Hematopoietic multipotent progenitor cell treated with erythropoietin and hydrocortisone succinate and interleukin-3 and kit ligand, for 17 days (in vitro differentiated cells): ENCODE results near the gene ITIH4.

Source experiments
- DNase-seq: peaks from one replicate; pipeline ENCODE4 v3.0.0-alpha.2; 2015; ENCODE audit warnings: low spot score

ITIH4 gene

DNA sequence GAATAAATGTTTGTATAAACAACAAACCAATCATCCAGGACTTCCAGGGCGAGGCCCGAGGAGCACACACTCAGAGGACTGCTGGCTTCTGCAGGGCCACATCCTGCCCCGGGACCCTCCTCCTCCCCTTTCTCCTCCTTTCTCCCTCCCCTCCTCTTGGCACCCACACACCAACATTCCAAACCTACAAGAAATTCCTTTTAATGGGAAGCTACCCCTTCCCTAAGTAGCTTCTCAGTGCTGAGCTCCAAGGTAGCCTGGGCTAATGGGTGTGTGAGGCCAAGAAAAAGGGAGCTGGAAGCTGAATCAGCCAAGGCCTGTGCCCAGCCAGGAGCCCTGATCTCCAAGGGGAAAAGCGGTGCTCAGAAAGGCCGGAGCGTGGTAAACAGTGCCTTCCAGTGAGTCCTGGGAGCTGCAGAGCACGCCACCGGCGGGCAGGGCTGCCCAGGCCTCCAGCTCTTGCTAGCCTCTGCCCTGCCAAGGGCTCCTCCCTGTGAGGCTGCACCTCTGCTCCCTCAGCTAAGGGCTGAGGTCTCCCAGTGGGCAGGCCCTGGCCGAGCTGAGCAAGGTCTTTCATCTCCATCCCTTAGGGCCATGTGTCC lies 32.0 kb downstream of the ITIH4 start:
- no peak for DNase-seq

DNA sequence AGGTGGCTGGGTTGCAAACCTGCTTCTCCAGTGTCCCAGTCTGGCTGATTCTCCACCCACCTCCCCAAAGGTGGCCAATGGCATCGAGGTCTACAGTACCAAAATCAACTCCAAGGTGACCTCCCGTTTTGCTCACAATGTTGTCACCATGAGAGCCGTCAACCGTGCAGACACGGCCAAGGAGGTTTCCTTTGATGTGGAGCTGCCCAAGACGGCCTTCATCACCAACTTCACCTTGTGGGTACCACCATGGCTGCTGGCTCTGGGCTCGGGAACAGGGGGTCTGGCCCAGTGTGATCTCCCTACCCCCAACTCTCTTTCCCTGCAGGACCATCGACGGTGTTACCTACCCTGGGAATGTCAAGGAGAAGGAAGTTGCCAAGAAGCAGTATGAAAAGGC lies 34.1 kb downstream of the ITIH4 start:
- no peak for DNase-seq

DNA sequence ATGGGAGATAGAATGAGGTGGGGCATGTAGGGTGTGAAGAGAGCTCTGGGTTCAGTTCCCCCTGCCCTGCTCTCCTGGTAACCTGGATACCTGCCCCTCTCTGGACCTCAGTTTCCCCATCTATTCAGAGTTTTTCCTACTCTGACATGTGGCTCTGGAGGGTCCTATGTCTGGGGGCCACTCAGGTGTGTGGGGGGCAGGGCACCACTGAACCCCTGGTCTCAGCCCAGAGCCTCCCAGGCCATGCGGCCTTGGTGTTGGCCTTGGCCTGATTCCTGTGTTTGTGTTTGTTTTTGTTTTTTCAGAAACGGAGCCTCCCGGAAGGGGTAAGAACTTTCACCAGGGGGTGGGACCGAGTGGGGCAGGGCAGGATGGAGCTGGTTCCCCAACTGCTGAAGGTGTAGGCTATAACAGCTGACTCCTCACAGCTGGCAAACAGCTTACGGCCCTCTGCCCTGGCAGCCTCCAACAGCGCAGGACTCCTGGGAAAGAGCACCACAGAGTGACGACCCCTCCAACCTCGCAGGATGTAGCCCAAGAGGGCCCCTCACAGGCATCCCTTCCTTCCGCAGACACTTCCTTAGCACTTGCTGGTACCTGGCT lies 35.1 kb downstream of the ITIH4 start:
- no peak for DNase-seq

DNA sequence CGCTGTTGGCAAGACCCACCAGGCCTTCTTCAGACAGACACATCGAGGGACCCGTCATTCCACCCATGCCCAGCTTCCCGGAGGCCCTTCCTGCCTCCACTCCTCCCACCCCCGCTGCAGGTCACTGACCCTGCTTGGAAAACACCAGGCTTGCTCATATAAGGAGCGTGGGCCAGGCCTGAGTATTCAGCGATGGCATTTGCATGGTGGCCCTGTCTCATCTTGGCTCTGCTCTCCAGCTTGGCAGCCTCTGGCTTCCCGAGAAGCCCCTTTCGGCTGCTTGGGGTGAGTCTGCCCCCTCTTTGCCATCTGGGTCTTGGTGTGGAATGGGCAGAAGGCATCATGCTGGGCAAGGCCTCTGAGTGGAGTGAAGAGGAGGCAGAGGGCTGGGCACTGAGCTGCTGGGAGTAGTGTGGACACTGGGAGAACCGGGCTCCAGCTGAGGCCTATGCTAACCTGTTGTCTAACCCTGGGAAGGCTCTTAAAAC lies 35.8 kb downstream of the ITIH4 start, which contains the start of gene ITIH3:
TSS of gene ITIH3 (plus strand) at position 185 of the 488 bp plus-strand sequence. CDS start at position 193, 8 bp downstream.
- DNase-seq = no peak

DNA sequence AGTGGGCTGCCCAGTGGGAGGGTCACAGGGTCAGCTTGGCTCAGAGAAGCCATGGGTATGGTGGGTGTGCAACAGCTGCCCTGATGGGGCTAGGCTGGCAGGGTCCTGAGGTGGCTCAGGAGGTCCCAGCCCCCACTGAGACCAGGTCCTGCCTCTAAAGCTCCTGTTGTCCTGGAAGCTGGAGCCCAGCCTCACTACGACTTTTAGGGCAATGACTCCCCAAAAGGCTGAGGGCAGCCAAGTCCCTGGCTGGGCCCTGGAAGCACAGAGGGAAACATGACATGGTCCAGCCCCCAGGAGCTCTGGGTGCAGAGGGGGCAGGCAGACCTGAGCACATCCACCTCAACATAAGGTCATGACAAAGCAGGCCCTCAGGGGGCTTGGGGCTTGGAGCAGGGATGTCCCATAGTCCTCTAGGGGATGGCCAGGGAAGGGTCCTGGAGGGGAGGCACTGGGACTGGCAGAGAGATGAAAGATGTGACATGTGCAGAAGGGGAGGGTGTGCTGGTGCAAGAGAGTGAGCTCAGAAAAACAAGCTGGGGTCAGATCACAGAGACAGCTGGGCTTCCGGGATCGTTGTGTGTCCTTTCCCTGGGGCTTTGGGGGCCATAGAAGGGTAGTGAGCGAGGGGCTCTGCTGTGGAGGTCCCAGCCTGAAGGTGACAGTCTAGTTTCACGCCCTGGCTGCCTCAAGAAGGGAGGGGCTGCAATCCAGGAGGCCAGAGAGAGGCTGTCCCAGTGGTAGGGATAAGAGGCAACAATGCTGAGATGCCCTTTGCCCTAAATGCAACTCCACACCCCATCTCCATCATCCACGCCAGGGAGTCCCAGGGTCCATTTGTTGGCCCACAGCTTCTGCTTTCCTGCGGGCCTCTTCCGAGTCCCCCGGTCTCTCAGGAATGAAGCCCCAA lies 36.5 kb downstream of the ITIH4 start:
- no peak for DNase-seq

DNA sequence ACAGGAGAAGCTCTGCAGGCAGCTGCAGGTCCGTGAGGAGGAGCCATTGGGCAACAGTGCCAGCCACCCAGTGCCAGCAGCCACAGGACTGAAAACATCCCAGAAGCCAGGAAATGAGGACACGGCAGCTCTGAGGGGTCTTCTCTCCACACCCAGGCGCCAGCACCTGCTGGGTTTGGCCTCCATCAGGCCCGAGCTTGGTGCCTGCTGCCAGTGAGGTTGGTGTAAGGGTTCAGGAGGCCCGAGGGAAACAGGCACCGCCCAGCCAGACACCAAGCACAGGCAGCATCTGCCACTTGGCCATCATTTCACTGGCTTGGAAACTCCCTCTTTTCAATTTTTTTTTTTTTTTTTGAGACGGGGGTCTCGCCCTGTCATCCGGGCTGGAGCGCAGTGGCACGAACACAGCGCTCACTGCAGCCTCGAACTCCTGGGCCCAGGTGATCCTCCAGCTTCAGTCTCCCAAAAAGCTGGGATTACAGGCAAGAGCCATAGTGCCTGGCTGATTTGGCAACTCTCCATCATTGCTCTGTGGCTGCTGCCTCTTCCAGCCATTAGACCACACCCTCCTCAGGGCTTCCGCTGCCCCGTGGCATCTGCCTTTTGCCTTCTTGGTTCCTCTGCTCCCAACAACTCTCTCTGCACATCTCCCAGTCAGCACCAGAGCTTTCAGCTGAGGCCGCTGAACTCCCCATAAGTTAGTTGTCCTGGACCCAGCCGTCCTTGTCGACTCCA lies 37.3 kb downstream of the ITIH4 start:
- DNase-seq = no peak

DNA sequence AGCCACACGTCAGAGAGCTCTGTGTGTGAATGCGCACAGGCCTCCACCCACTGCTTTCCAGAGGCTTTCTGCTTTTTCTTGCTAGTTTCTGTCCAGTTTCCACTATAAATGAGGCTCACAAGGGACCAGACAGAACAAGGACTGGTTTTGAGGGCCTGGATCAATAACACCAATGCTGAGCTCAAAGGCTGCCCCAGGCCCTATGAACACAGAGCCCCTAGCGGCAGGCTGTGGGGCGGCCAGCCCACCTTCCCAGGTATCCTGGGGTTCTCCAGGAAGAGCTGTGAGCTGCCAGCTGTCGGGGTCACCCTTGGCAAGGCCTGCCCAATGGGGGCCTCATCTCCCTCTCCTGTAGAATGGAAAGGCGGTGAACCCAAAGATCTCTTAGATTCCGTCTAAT lies 38.1 kb downstream of the ITIH4 start:
- DNase-seq = no peak

DNA sequence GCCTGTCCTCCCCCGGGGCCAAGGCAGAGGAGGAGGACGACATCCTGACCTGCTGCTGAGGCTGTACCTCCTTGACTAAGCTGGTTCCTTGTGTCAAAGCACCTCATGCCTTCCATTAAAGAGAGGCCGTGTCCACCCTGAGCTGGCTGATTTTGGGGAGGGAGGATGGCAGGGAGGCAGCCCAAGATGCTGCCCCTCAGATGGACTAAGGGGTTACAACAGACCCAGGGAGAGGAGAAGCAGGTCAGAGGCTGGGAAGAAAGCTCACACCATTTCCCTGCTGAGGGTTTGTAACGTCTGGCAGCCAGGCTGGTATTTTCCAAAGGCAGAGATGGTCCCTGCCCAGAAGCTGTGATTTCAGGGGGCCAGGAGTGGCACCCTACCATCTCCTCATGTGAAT lies 38.5 kb downstream of the ITIH4 start:
- DNase-seq = no peak

DNA sequence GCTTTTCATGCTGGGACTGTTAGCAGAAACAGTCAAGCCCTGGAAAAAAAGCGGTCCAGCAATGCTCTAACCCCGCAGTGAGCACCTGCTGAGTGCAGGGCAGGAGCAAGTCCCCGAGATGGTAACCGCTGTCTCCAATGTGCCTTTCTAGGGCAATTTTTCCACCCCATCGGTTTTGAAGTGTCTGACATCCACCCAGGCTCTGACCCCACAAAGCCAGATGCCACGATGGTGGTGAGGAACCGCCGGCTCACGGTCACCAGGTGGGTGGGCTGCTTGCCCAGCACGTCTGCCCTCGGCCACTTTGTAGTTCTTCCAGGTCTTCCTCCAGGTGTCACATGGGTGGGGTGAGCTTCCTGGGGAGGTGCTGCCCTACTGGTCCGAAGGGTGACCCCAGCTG lies 39.1 kb downstream of the ITIH4 start:
- DNase-seq = no peak

DNA sequence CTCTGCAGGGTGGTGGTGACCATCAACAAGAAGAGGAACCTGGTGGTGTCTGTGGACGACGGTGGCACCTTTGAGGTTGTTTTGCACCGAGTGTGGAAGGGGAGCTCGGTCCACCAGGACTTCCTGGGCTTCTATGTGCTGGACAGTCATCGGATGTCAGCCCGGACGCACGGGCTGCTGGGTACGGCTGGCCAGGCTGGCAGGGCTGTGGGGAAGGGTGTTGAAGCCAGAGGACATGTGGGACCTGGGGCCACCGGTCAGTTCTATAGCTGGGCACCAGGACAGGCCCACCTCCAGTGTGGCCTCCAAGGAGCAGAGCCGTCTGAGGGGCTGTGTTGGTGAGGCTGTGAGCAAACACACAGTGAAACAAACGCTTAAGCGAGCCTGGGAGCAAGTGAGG lies 39.7 kb downstream of the ITIH4 start:
- DNase-seq = no peak

DNA sequence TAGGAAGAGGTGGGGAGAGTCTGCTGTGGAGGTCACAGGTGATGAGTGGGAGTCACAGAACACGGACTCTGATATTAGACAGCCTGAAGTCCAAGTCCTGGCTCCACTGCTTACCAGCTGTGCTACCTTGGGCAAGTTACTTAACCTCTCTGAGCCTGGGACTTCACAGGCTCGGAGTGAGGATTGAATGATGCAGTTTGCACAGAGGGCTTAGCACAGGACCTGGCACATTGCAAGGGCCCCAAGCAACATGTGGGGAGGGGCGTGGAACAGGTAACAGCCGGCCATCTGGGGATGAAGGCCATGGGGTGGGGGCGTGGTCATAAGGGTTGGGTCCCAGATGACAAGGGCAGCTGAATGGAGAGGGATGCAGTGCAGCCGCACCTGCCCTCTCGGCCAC lies 40.1 kb downstream of the ITIH4 start:
- DNase-seq = no peak

DNA sequence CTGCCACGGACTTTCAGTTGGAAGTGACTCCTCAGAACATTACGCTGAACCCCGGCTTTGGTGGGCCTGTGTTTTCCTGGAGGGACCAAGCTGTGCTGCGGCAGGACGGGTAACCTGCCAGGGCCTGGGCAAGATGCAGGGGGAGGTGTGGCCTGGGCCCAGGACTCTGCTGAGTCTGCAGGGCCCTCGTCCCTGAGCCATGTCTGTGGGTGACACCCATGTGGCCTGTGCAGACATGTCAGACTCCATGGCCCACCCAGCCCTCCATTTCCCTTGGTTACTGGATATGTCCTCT lies 40.8 kb downstream of the ITIH4 start:
- no peak for DNase-seq

DNA sequence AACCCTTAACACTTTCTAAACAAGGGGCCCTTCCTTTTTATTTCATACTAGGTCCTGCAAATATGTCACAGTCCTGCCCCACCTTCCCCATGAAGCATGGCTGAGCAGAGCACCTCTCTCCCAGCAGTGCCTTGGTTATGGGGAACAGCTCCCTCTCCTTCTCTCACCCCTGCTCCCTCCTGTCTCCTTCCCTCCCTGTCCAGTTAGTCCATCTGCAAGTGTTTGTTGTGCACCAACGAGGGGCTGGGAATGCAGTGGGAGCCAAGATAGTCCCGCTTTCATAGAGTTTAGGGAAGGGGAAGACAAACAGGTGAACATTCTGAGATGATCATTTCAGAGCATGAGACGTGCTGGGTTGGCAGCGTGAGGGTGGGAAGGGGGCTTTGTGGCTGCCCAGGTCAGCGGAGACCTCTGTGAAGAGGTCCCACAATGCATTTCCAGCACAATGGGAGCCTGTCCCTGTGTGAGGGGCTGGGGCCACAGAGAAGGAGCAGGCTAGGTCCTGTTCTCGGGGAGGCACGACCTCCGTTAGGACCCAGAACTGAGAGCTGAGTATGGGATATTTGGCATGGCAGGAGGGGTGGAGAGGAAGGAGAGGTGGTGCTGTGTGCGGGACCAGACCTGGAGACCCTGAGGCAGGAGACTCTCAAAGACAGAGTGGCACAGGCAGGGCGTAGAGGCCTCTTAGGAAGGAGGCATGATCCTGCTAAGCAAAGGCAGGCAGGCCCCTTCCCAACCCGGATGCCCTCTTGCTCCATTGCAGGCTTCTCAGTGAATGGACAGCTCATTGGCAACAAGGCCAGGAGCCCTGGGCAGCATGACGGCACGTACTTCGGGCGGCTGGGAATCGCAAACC lies 41.4 kb downstream of the ITIH4 start:
- DNase-seq = no peak

DNA sequence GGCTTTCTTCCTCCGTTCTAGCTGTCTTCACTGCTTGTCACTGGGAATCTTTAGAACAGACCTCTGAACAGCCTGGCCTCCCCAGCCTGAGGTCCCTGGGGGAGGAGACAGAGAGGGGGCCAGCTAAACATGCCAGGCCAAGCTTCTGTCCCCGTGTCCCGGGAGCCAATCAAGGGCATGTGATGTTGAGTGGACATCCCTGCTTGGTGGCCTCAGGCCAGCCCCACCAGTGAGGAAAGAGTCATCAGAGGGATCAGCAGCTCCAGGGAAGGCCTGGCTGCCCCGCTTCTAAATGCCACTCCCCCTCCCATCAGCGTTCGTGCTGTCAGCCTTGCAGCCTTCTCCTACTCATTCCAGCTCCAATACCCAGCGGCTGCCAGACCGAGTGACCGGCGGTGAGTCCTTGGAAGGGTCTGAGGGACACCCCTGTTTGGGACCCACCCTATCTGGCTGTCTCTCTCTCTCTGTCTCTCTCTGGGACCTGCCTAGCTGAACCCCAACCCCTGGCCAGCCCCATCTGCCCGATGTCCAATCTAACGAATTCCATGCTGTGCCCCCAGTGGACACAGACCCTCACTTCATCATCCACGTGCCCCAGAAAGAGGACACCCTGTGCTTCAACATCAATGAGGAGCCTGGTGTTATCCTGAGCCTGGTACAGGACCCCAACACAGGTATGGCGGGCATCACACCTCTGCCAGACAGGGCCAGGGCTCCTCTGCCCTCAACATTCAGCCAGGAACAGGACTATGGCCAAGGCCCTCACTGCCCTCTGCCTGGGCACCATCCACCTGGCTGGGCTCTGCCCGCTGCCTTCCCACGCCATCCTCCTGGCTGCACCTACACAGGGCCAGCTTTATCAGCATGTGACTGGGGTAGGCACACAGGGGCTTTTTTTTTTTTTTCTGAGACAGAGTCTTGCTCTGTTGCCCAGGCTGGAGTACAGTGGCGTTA lies 42.5 kb downstream of the ITIH4 start:
- no peak for DNase-seq

DNA sequence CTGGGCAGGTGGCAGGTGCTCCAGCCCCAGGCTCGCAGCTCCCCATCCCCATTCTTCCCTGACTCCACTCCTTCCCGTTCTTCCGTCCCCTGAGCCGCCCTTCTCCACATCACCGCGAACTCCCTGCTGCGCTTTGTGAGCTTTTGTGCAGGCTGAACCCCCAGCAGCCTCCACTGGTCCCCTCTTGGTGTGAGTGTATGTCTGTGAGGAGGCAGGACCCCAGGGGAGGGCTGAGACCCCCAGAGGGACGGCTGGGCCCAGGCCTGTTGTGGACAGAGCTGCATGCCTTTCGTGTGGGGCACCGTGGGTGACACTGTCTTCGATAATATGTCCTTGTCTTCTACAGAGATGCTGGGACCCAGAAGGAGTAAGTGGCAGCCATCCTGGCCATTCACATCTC lies 43.2 kb downstream of the ITIH4 start:
- DNase-seq = no peak

DNA sequence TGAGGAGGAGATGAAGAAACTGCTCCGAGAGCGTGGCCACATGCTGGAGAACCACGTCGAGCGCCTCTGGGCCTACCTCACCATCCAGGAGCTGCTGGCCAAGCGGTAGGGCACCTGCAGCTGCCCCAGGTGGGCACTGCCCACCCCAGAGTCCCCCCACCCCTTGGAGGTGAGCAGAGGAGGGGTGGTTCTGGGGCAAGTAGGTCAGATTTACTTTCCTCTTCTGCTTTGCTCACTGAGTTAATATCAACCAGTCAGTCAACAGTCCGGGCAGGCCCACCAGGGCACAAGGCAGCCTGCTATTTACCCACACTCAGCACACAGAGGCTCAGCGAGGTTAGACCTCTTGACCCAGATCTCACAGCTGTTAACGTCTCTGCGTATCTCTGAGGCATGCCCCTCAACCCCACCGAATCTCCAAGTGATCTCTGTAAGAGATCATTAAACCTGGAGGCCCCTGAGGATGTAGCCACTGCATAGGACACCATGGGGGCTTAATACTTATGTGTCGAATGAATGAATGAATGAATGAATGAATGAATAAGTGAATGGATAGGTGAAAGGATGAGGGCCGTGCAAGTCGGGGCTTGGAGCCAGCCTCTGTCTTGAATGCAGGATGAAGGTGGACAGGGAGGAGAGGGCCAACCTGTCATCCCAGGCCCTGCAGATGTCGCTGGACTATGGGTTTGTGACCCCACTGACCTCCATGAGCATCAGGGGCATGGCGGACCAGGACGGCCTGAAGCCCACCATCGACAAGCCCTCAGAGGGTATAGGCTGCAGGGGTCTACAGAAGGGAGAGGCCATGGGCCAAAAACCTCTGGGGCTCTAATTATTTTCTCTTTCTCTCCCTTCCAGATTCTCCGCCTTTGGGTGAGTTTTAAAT lies 43.9 kb downstream of the ITIH4 start:
- no peak for DNase-seq

DNA sequence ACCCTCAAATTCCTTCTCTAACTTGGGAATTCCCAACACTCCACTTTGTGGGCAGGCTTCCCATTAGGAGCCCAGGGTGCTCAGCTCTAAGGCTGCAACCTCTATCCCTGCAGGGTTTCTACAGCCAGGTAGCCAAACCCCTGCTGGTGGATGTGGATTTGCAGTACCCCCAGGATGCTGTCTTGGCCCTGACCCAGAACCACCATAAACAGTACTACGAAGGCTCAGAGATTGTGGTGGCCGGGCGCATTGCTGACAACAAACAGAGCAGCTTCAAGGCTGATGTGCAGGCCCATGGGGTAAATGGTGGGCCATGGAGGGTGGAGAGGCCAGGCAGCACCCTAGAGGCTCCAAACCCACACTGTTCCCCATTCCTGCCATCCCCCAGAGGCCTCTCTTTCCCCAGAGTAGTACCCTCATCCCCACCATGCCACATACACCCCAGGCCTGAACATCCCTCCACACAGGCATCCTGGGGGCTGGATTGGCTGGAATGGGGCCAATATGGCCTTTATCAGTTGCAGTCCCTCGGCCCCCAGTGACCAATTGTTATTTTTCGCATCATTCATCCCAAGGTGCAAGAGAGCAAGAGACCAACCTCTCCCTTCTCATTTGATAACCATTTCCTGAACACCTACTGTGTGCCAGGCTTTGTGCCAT lies 45.4 kb downstream of the ITIH4 start:
- DNase-seq = no peak

DNA sequence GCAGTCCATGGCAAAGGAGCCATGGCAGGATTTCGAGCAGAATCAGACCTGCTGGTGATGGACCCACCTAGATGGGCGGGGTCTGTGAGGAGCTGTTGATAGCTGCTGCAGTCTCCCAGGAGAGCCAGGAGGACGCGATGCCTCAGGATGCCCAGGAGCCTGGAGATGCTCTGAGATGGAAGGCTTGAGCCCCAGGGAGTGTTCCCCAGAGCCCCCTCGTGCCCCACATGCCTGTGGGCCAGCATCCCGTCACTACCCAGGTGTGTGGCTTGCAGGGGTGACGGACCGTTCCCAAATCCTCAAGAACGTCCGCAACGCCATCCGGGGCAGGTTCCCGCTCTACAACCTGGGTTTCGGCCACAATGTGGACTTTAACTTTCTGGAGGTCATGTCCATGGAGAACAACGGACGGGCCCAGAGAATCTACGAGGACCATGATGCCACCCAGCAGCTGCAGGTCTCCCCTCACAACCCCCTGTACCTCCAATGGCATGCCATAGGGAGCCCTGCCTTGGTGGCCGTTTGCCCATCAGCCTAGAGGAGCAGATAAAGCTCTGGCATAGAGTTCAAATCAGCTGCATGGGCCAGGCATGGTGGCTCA lies 46.4 kb downstream of the ITIH4 start:
- DNase-seq = no peak

DNA sequence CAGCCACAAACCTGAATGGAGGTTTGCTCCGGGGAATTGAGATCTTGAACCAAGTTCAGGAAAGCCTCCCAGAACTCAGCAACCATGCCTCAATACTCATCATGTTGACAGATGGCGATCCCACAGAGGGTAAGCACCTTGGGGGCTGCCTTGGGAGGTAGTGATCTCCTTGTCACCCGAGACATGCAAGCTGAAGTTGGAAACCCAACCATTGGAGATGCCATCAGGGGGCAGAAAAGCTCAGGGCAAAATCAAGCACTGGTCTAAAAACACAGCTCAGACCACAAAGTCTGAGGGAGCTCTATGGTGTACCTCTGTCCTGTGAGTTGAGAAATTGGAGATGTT lies 47.3 kb downstream of the ITIH4 start:
- DNase-seq = no peak
